ENCODE results near the gene LZTFL1.
A peak's percentile ranks its signal among the peaks of the same experiment; 100 is the strongest.

The LZTFL1 gene

DNA sequence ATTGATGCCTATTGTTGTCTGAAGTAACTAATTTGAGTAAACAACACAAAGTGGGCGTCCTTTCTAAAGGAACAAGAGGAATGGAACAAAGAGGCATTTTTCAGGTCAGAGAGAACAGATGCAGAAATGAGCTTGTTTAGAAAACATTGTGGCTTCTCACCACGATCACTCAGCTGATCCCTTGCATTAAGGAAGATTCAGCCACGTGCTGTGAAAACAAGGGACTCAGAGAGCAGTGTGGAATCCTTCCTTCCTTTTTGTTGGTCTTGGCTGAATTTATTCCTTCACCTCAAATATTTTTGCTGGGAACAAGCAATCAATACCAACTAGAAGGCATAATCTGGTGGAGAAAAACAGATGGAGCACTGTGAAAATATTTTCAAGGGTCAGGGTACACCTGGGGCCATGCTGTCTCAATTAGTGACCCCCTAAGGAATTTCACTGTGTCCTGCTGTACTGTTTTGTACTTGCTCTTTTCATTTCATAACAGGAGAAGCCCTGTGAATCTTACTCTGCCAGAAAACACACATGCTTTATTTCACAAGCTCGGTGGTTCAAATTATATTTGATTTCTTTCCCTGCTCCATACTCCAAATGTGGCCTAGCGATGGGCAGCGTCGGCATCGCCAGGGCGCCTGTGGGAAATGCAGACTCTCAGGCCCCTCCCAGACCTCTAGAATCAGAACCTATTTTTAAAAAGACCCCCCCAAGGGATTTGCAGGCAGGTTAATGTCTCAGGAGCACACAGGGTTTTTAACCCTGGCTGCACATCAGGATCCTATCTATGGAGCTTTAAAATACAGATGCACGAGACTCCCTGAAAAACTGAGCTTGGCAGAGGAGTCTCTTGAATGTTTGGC lies 34.0 kb downstream of the LZTFL1 start:
- no peaks in the 10 kb centered on the region for H3K9me3 ChIP-seq (ENCODE audit: control insufficient read depth, insufficient read depth, low read length)
- no peaks in the 10 kb centered on the region for H3K36me3 ChIP-seq (ENCODE audit: insufficient read depth, low read length)
- no peaks in the 10 kb centered on the region for H3K4me1 ChIP-seq (ENCODE audit: insufficient read depth, low read length)
- H3K9ac ChIP-seq (ENCODE audit: low read depth, low read length) = no peak overlapping the region

DNA sequence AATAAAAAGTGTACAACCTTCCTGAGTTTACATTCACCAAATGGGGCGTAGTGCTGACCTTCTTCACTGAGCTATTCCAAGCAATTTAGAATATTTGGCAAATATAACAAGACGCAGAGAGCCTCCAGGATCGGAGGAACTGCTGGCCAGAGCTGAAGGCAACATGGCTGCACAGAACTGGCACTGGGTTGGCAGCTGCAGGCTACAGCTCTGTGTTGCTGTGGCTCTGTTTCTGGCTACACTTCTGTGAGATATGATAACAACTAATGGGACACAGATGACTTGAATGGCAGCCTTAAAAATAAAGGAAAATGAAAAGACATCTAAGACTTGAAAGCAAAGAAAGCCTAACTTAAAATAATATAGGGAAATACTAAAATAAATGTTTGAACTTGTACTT lies 34.8 kb downstream of the LZTFL1 start:
- H3K36me3 ChIP-seq (ENCODE audit: insufficient read depth, low read length) = no peaks in the 10 kb centered on the region
- H3K4me1 ChIP-seq (ENCODE audit: insufficient read depth, low read length) = no peaks in the 10 kb centered on the region
- no peaks in the 10 kb centered on the region for H3K9me3 ChIP-seq (ENCODE audit: control insufficient read depth, insufficient read depth, low read length)
- H3K9ac ChIP-seq (ENCODE audit: low read depth, low read length) = no peak overlapping the region

DNA sequence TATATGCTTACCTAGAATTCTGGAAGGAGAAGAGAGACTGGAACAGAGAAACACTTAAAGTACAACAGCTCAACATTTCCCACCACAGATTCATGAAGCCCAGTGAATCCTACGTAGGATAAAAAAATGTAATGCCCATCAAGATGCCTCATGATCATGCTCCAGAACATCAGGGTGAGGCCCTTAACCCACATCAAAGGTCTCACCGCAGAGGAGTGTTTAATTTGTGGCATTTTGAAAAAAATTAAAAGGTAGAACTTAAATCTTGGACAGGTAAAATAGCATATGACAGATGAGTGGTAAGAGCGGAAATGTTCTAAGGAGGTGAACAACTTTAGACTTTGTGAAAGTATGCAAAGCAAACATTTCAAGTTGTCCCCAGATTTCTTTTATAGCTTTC lies 35.8 kb downstream of the LZTFL1 start:
- no peaks in the 10 kb centered on the region for H3K4me1 ChIP-seq (ENCODE audit: insufficient read depth, low read length)
- H3K36me3 ChIP-seq (ENCODE audit: insufficient read depth, low read length) = no peaks in the 10 kb centered on the region
- H3K9ac ChIP-seq (ENCODE audit: low read depth, low read length) = no peak overlapping the region
- H3K9me3 ChIP-seq (ENCODE audit: control insufficient read depth, insufficient read depth, low read length) = no peaks in the 10 kb centered on the region

DNA sequence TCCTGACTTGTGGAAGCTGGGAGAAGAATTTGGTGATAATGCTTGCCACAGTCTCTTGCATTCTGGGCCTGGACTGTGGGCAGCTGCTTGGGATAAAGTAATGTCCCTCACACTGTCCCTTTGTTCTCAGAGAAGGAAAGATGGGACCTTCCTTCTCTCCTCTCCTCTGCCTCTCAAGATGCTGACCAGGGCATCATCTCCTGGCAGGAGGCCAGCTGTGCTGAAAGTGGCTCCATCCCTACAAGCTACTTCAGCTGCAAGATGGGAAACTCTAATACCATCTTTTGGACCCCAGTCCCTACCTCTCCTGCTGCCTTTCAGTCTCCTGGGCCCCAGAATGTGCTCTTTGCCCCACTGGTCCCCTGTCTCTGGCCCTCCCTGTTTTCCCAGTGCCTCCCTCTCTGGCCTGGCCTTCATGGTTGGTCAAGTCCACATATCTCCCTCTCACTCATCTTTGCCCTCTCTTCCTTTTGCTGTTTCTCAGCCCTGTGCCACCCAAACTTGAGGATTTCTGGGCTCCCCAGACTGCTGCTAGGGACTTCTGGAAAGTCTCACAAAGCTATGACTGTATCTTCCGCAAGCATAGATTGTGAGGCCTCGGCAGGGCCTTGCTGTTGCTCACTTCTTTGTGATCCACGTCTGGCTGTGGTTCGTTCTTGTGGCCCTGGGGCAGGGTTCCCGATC lies 38.5 kb downstream of the LZTFL1 start:
- H3K9ac ChIP-seq (ENCODE audit: low read depth, low read length) = no peak overlapping the region
- no peaks in the 10 kb centered on the region for H3K36me3 ChIP-seq (ENCODE audit: insufficient read depth, low read length)
- no peaks in the 10 kb centered on the region for H3K4me1 ChIP-seq (ENCODE audit: insufficient read depth, low read length)
- H3K9me3 ChIP-seq (ENCODE audit: control insufficient read depth, insufficient read depth, low read length) = no peaks in the 10 kb centered on the region

DNA sequence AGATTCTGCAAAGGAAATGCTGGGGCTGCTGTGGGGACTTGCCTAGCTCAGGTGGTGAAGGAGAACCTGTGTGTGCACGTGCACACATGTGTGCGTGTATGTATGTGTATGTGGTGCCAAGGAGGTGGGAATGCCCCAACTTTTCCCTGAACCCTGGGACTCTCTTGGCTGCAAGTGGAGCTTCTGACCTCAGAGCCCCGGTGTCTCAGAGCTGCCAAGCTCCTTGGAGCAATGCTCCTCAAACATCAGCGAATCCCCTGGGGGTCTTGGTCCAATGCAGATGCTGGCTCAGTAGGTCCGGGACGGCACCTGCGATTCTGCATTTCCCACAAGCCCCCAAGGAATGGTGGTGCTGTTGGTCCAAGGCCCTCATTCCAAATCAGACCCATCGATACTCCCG lies 39.8 kb downstream of the LZTFL1 start:
- H3K36me3 ChIP-seq (ENCODE audit: insufficient read depth, low read length) = no peaks in the 10 kb centered on the region
- H3K4me1 ChIP-seq (ENCODE audit: insufficient read depth, low read length) = no peaks in the 10 kb centered on the region
- no peak overlapping the region for H3K9ac ChIP-seq (ENCODE audit: low read depth, low read length)
- no peaks in the 10 kb centered on the region for H3K9me3 ChIP-seq (ENCODE audit: control insufficient read depth, insufficient read depth, low read length)

DNA sequence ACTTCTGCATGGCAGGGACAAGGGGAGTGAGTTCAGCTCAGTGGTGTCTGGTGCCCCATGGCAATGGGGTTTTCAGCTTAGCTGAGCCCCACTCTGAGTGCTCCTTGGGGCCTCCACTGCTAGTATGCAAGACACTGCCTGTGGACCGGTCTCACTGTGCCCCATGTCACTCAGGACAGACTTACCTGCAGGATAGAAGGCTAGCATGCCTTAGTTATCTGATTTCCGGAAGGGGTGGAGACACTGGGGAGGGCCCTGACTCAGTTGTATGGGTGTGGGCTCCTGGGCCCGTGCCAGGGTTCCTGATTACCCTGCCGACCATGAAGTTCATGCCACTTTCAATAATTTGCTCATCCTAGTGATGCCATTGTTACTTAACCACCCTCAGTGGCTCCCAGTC lies 41.3 kb downstream of the LZTFL1 start:
- no peaks in the 10 kb centered on the region for H3K4me1 ChIP-seq (ENCODE audit: insufficient read depth, low read length)
- no peaks in the 10 kb centered on the region for H3K9me3 ChIP-seq (ENCODE audit: control insufficient read depth, insufficient read depth, low read length)
- no peak overlapping the region for H3K9ac ChIP-seq (ENCODE audit: low read depth, low read length)
- H3K36me3 ChIP-seq (ENCODE audit: insufficient read depth, low read length) = no peaks in the 10 kb centered on the region

DNA sequence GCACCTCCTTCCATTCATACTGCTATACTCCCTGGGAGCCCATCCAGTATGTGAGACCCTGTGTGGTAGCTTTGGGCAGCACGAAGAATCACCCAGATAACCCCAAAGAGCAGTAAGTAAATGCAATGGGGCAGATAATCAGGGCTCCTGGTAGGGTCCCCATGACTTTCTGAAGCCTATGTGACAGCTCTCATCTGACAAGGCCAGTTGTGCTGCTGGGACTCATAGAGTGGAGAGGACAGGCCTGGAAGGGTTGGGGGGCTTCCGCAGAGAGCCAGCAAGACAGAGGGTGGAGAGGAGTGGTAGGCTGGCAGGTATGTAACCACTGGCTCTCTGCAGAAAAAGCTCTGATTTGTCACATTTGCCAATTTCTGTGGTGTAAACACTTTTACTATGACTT lies 42.3 kb downstream of the LZTFL1 start:
- H3K9ac ChIP-seq (ENCODE audit: low read depth, low read length) = no peak overlapping the region
- H3K4me1 ChIP-seq (ENCODE audit: insufficient read depth, low read length) = no peaks in the 10 kb centered on the region
- H3K36me3 ChIP-seq (ENCODE audit: insufficient read depth, low read length) = no peaks in the 10 kb centered on the region
- no peaks in the 10 kb centered on the region for H3K9me3 ChIP-seq (ENCODE audit: control insufficient read depth, insufficient read depth, low read length)

DNA sequence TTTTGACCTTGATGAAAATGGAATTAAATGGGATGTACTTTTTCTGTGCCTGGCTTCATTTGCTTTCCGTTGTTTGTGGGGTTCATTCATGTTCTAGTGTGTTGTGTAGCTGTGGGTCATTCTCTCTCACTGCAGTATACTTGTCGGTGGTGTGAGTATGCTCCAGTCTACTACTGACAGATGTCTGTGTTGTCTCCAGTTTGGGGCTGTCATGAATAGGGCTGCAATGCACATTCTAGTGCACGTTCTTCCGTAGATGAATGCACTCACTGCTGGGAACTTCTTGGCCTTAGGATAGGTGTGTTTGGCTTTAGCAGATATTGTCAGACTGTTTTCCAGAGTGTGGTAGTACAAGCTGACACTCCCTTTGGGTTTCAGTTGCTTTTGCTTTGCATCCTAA lies 43.9 kb downstream of the LZTFL1 start:
- H3K9me3 ChIP-seq (ENCODE audit: control insufficient read depth, insufficient read depth, low read length) = no peaks in the 10 kb centered on the region

DNA sequence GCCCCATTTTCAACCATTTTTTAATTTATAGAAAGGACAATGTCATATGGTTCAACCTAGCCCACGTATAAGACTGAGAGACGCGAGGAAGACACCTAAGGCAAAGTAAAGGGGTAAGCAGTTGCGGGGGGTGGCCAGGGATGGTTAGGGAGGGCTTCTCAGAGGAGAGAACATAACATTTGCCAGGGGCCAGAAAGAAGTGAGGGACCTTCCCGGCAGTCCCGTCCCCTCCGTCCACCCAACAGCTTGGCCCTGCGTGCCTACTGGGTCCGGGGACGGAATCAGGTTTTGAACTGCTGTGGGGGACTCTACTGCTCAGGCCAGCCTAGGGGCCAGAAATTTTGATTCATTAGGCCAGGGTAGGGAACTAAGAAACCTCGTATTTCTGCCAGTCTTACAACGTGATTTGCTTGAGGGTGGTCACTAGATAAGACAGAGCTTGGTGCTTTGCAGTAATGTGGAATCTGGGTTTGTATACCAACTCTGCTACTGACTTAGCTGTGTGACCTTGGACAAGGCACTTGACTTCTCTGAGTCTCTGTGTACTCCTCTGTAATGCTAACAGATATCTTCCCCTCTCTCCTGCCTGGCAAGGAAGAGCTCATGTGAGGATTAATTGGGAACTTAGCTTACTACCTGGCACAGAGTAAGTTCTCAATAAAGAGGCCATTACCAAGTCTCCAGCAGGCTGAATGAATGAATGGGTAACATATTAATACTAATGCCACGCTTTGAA lies 44.8 kb downstream of the LZTFL1 start:
- peak overlapping the region; percentile 64; the same call in 1 of the 2 replicates for H3K9ac ChIP-seq (ENCODE audit: low read depth, low read length)
- H3K36me3 ChIP-seq (ENCODE audit: insufficient read depth, low read length) = no peaks in the 10 kb centered on the region
- no peaks in the 10 kb centered on the region for H3K9me3 ChIP-seq (ENCODE audit: control insufficient read depth, insufficient read depth, low read length)
- H3K4me1 ChIP-seq (ENCODE audit: insufficient read depth, low read length) = no peaks in the 10 kb centered on the region

More for the DNA sequence above, 43.9 kb downstream of the LZTFL1 start:
- H3K36me3 ChIP-seq (ENCODE audit: insufficient read depth, low read length) = no peaks in the 10 kb centered on the region
- H3K9ac ChIP-seq (ENCODE audit: low read depth, low read length) = no peak overlapping the region
- H3K4me1 ChIP-seq (ENCODE audit: insufficient read depth, low read length) = no peaks in the 10 kb centered on the region

DNA sequence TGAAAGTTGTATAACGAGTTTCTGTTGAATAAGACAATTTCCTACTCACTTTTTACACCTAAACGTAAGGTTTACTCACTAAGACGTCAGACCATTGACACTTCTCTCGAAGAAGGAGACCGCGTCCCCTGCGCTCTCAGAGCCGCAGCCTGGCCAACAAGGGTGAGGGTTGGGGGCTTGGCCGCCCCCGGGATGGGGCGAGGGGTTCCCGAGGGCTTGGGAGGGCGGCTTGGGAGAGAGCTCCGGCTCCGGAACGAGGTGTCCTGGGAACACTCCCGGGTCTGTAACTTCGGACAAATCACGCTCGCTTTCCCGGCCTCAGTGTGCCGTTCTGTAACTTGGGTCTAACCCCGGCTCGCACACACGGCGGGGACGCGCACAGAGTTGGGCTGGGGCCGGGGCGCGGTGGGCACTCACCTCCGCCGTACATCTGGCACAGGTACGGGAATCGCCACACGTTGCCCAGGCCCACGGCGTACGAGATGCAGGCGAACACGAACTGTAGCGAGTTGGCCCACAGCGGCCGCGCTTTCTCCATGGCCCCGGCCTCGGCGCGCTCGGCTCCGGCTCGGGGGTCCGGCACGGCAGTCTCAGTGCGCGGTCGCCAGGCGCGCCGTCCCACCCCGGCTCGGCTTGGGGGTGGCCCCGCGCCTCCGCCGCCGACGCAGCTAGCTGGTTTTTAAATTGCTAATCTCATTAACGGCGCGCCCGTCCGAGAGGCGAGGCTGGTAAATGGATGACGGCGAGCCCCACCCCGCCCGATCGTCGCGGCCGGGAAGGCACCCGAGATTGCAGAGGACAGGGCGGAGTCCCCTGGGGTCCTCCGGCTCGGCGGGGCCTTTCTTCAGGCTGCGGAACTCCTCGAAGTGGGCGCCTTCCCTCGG lies 45.8 kb downstream of the LZTFL1 start, which contains the start of gene SLC6A20:
Gene SLC6A20 (minus strand): TSS at position 655 of the 884 bp plus-strand sequence. CDS start 117 bp downstream, at position 538.
- H3K9me3 ChIP-seq (ENCODE audit: control insufficient read depth, insufficient read depth, low read length) = no peaks in the 10 kb centered on the region

DNA sequence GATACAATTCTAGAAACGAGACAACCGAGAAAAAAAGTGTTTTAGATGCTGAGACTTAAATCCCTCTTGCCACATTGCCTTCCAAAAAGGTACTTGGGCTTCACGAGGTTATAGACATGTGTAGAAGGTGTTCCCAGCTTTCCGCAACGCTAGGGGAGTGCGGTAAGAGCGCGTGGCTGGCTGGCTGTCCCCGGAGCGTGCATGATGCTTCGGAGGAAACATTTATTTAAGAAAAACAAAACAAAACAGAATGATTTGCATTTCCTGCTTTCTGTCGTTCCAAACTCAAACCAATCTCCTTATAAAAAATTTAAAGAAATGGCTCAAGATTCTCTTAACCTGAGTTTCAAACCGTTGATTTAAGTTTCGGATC lies 46.4 kb downstream of the LZTFL1 start:
- Histone ChIP-seq H3K4me1 (ENCODE audit: insufficient read depth, low read length) (no peaks in the 10 kb centered on the region), H3K36me3 (ENCODE audit: insufficient read depth, low read length) (no peaks in the 10 kb centered on the region), H3K9ac (ENCODE audit: low read depth, low read length) (peak overlapping the region; percentile 64; the same call in 1 of the 2 replicates), H3K9me3 (ENCODE audit: control insufficient read depth, insufficient read depth, low read length) (no peaks in the 10 kb centered on the region)

More for the DNA sequence above, 45.8 kb downstream of the LZTFL1 start, which contains the start of gene SLC6A20:
- no peaks in the 10 kb centered on the region for H3K36me3 ChIP-seq (ENCODE audit: insufficient read depth, low read length)
- no peaks in the 10 kb centered on the region for H3K4me1 ChIP-seq (ENCODE audit: insufficient read depth, low read length)
- peak within 1 kb of the TSS; percentile 64; the same call in 1 of the 2 replicates for H3K9ac ChIP-seq (ENCODE audit: low read depth, low read length)

DNA sequence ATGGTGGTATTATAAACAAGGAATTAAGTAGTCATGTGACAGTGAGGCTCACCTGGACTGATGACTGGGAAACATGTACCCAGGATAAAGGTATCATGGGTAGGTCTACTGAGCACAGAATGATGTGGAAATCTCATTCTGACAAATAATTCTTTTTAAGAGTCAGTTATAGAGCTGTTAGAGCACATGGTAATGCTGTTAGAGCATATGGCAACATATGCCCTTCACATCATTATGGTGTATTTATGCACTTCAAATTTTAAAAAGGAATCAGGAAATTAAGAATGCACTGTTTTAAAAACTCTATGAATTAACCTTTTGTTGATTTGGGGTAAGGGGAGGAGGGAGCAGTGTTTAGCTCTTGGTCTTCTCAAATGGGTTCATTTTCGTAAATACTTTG lies 47.3 kb downstream of the LZTFL1 start:
- H3K36me3 ChIP-seq (ENCODE audit: insufficient read depth, low read length) = no peaks in the 10 kb centered on the region
- H3K9ac ChIP-seq (ENCODE audit: low read depth, low read length) = no peak overlapping the region
- no peaks in the 10 kb centered on the region for H3K9me3 ChIP-seq (ENCODE audit: control insufficient read depth, insufficient read depth, low read length)
- no peaks in the 10 kb centered on the region for H3K4me1 ChIP-seq (ENCODE audit: insufficient read depth, low read length)

DNA sequence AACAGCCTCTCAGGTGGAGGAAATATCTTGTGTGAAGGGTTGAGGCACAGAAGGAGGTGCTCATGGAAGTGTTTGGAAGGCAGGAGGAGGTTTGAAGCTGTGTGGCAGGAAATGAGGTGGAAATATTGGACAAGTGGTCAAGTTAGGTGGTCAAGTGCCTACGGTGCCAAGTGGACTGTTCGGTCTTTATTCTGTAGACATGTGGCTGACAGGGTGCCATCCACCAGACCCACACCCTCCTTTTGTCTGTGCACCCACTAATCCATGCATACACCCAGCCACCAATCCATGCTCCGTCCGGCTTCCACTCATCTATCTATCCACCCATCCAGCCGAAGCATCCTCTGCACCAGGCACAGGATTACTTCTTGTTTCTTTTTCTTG lies 47.8 kb downstream of the LZTFL1 start:
- no peaks in the 10 kb centered on the region for H3K4me1 ChIP-seq (ENCODE audit: insufficient read depth, low read length)
- no peaks in the 10 kb centered on the region for H3K9me3 ChIP-seq (ENCODE audit: control insufficient read depth, insufficient read depth, low read length)
- no peak overlapping the region for H3K9ac ChIP-seq (ENCODE audit: low read depth, low read length)

More for the DNA sequence above, 47.8 kb downstream of the LZTFL1 start:
- H3K36me3 ChIP-seq (ENCODE audit: insufficient read depth, low read length) = no peaks in the 10 kb centered on the region
